ENCODE measurements around the gene PI4KA. TPM values are rescaled to one million over a fixed set of nuclear protein-coding genes. Genes with fewer than 3 reads are reported as not detected.

Gene PI4KA
- total RNA-seq (2021) = 58.5 and 65.8 TPM in 2 replicates
- long read RNA-seq, partial matches to known transcripts = 31 of 41 reads
- long read RNA-seq, other reads (novel, unspliced or antisense) = 10 of 41 reads

DNA sequence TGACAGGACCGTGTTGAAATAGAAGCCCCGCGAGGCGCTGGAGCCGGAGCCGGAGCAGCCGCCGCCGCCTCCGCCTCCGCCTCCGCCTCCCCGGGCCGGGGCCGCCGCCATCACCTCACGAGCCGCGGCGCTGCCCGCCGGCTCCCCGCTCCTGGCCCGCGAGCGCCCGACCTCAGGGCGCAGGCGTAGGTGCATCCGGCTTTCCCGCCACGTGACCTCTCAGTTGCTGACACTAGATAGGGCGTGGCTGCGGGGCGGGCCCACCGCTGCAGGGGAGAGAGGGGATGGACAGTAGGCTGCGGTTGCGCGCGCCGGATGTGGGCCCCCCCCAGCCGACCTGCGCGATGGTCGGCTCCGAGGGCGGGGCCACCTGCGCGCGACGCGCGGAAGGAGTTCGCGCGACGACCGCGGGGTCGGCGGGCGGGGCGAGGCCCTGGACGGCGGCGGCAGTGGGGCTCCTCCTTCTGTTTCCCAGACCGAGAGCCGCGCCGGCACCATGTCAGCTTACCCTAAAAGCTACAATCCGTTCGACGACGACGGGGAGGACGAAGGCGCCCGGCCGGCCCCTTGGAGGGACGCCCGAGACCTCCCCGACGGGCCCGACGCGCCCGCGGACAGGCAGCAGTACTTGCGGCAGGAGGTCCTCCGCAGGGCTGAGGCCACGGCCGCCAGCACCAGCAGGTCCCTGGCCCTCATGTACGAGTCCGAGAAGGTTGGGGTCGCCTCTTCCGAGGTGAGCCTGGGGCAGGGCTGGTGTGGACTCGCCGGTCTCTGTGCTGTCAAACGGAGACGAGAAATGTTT, at the start of gene PI4KA, which contains the start of gene SNAP29:
Gene PI4KA (minus strand): TSS at position 197 of the 802 bp plus-strand sequence. CDS start 86 bp downstream, at position 111.
Gene SNAP29 (plus strand): TSS at position 393 of the 802 bp plus-strand sequence. CDS start 104 bp downstream, at position 497.
- Histone ChIP-seq H3K79me1 (ENCODE audit: insufficient read depth, low read depth, low read length, poor library complexity, severe bottlenecking) (peaks cover 5% of the 10 kb centered on the region), H3K4ac (ENCODE audit: low read depth, low read length) (no peak within 1 kb of the TSS), H3K18ac (ENCODE audit: insufficient read length, low read depth, low read length) (peak within 1 kb of the TSS; percentile 18), H3K9ac (ENCODE audit: extremely low read depth, insufficient read length, low read length) (peak within 1 kb of the TSS; percentile 65), H3K79me2 (ENCODE audit: insufficient read depth, low read length) (peaks cover 5% of the 10 kb centered on the region; the same call in 1 of the 2 replicates), H3K56ac (ENCODE audit: insufficient read length, low read depth, low read length) (no peak within 1 kb of the TSS), H3T11ph (ENCODE audit: low read length) (no peak within 1 kb of the TSS), H3K14ac (ENCODE audit: insufficient read depth, low read length) (peak within 1 kb of the TSS; percentile 50; the same call in 1 of the 2 replicates), H2AFZ (ENCODE audit: low read length) (no peak within 1 kb of the TSS), H2BK15ac (ENCODE audit: low read depth, low read length) (no peak within 1 kb of the TSS), H3K27me3 (ENCODE audit: insufficient read depth, low read length) (no peaks in the 10 kb centered on the region), H4K91ac (ENCODE audit: insufficient read length, low read depth, low read length) (no peak within 1 kb of the TSS), H3K4me1 (ENCODE audit: insufficient read depth, low read length) (peaks cover 8% of the 10 kb centered on the region), H2BK5ac (ENCODE audit: insufficient read length, low read length) (no peak within 1 kb of the TSS), H2BK12ac (ENCODE audit: insufficient read length, low read depth, low read length) (no peak within 1 kb of the TSS), H2BK20ac (ENCODE audit: low read depth, low read length, poor library complexity, severe bottlenecking) (no peak within 1 kb of the TSS), H4K5ac (ENCODE audit: insufficient read length, low read depth, low read length) (no peak within 1 kb of the TSS), H3K27ac (ENCODE audit: insufficient read length, low read depth, low read length) (no peak within 1 kb of the TSS), H4K8ac (replicated peaks; ENCODE audit: insufficient read length, low read depth, low read length) (no peak within 1 kb of the TSS), H3K23ac (ENCODE audit: insufficient read length, low read depth, low read length) (no peak within 1 kb of the TSS), H3K9me3 (ENCODE audit: control insufficient read depth, low read depth, low read length) (no peaks in the 10 kb centered on the region), H3K23me2 (ENCODE audit: insufficient read length, low read depth, low read length, poor library complexity, severe bottlenecking) (peaks cover 11% of the 10 kb centered on the region), H4K20me1 (ENCODE audit: control insufficient read depth, insufficient read depth, insufficient read length) (peaks cover 2% of the 10 kb centered on the region), H2AK5ac (ENCODE audit: insufficient read length, low read length) (no peak within 1 kb of the TSS), H3K4me2 (ENCODE audit: insufficient read depth, insufficient read length, low read length) (peak within 1 kb of the TSS; percentile 97), H2BK120ac (ENCODE audit: low read depth, low read length, poor library complexity, severe bottlenecking) (no peak within 1 kb of the TSS)
- Mint-ChIP-seq H3K36me3 (ENCODE audit: insufficient read depth in 1 of 3, low read depth in 3 of 3) (no peaks in the 10 kb centered on the region; a peak in 1 of 7 replicates), H3K4me1 (peaks cover 22% of the 10 kb centered on the region in 2 experiments), H3K27me3 (ENCODE audit: low read depth) (no peaks in the 10 kb centered on the region), H3K27ac (peak within 1 kb of the TSS; percentile 21 to 95 (median 88)), H3K9me3 (no peaks in the 10 kb centered on the region), H3K4me3 (peak within 1 kb of the TSS; percentile 88 to 91)
- WGBS (ENCODE audit: extremely low coverage, insufficient read length, low lambda C conversion rate) = no CpG with 5 or more reads among the region's 100 CpGs
- TF ChIP-seq CTCF (conservative IDR thresholded peaks at IDR 0.05) = no peak
- peak; percentile 98 for DNase-seq
